T1000 (cell line): ENCODE measurements around the gene TRAPPC4.
A peak's percentile ranks its signal among the peaks of the same experiment; 100 is the strongest.
"Not testable (repeated sequence)": the region's sequence is repeated elsewhere in the genome, so short reads cannot be mapped to it uniquely, and the experiment has no call there.

Experiments
- DNase-seq: peaks from one replicate; lab custom pipeline; 2025; ENCODE audit warnings: mixed read lengths; lab: John Stamatoyannopoulos, UW

The TRAPPC4 gene

GRCh38 chr11:119018074-119018938 is at the start of gene TRAPPC4, which contains the start of gene RPS25:
TSS of gene TRAPPC4 (plus strand) at chr11:119018766. CDS start at chr11:119018796, 30 bp downstream.
TSS of gene RPS25 (minus strand) at chr11:119018343. CDS start at chr11:119018284, 59 bp downstream.
- peak; percentile 83 for DNase-seq

GRCh38 chr11:118969508-118969907 is 49.1 kb upstream of the TRAPPC4 start:
- DNase-seq: not testable (repeated sequence)

- DNase-seq: no peak
These were observed 46.9 kb upstream of the TRAPPC4 start, which contains the start of gene FOXR1 for GRCh38 chr11:118971646-118972045. TSS of gene FOXR1 (plus strand) at chr11:118971761. CDS start at chr11:118971932, 171 bp downstream.

- no peak for DNase-seq
These were observed 44.6 kb upstream of the TRAPPC4 start for GRCh38 chr11:118973985-118974384.

GRCh38 chr11:118975771-118976709 is 42.5 kb upstream of the TRAPPC4 start:
- no peak for DNase-seq

- no peak for DNase-seq
These were observed 39.1 kb upstream of the TRAPPC4 start for GRCh38 chr11:118979434-118979833.

GRCh38 chr11:118980191-118980881 is 38.2 kb upstream of the TRAPPC4 start:
- DNase-seq: no peak

- not testable (repeated sequence) for DNase-seq
These were observed 34.2 kb upstream of the TRAPPC4 start for GRCh38 chr11:118984337-118984736.

- DNase-seq: no peak
These were observed 33.7 kb upstream of the TRAPPC4 start for GRCh38 chr11:118984825-118985224.

GRCh38 chr11:118988280-118988679 is 30.3 kb upstream of the TRAPPC4 start:
- DNase-seq: no peak

GRCh38 chr11:118991486-118992038 is 27.0 kb upstream of the TRAPPC4 start:
- DNase-seq: not testable (repeated sequence)

GRCh38 chr11:118996926-118997626 is 21.5 kb upstream of the TRAPPC4 start:
- DNase-seq: no peak

- DNase-seq: peak; percentile 73
These were observed 20.8 kb upstream of the TRAPPC4 start, which contains the start of gene CENATAC for GRCh38 chr11:118997627-118998387. TSS of gene CENATAC (plus strand) at chr11:118998138. CDS start at chr11:118998198, 60 bp downstream.

GRCh38 chr11:118998388-118998717 is 20.2 kb upstream of the TRAPPC4 start:
- no peak for DNase-seq

GRCh38 chr11:118998822-118999221 is 19.7 kb upstream of the TRAPPC4 start:
- DNase-seq: peak; percentile 16

GRCh38 chr11:119000906-119001305 is 17.7 kb upstream of the TRAPPC4 start:
- no peak for DNase-seq

- DNase-seq: no peak
These were observed 11.9 kb upstream of the TRAPPC4 start for GRCh38 chr11:119006656-119007055.

- DNase-seq: no peak
These were observed 7.0 kb upstream of the TRAPPC4 start for GRCh38 chr11:119011476-119012053.

- DNase-seq: no peak
These were observed 5.9 kb upstream of the TRAPPC4 start for GRCh38 chr11:119012629-119013170.
